Neural cell (in vitro differentiated cells): ENCODE results near the gene RENBP. TPM values are rescaled to one million over a fixed set of nuclear protein-coding genes. Genes with fewer than 3 reads are reported as not detected.

Experiments used
- H2AFZ ChIP-seq: fragments of 200-600, 300-800 bp; sonication (generic), shearing (Covaris generic); 2 replicates; pipeline ENCODE4 v1.6.0; 2014; ENCODE audit warnings: low read depth, mild to moderate bottlenecking, antibody characterized with exemption, low read length, moderate library complexity
- H3F3A ChIP-seq: fragments of 200-600 bp; shearing (Covaris generic); 2 replicates; pipeline ENCODE4 v1.6.1; 2016; ENCODE audit warnings: mild to moderate bottlenecking, moderate library complexity, mixed read lengths, antibody characterized with exemption, low read length; ENCODE audit not compliant: insufficient read depth, poor library complexity, severe bottlenecking
- H3K27ac ChIP-seq: fragments of 200-600, 300-800 bp; sonication (generic), shearing (Covaris generic); 2 replicates; pipeline ENCODE4 v1.5.1; 2014; ENCODE audit warnings: mild to moderate bottlenecking, low read length, moderate library complexity
- H3K27me3 ChIP-seq: fragments of 300-800, 200-600 bp; sonication (generic), shearing (Covaris generic); 2 replicates; pipeline ENCODE4 v1.6.0; 2014; ENCODE audit warnings: mild to moderate bottlenecking, low read depth, low read length, moderate library complexity; ENCODE audit not compliant: insufficient read depth
- H3K36me3 ChIP-seq: fragments of 300-800, 200-600 bp; sonication (generic), shearing (Covaris generic); 2 replicates; pipeline ENCODE4 v1.5.1; 2014; ENCODE audit warnings: mild to moderate bottlenecking, antibody characterized with exemption, low read length, moderate library complexity; ENCODE audit not compliant: insufficient read depth
- H3K4me2 ChIP-seq: fragments of 300-800, 200-600 bp; sonication (generic), shearing (Covaris generic); 2 replicates; pipeline ENCODE4 v1.6.0; 2014; ENCODE audit warnings: mild to moderate bottlenecking, low read length
- H3K4me3 ChIP-seq: fragments of 300-800, 200-600 bp; sonication (generic), shearing (Covaris generic); 2 replicates; pipeline ENCODE4 v1.5.1; 2014; ENCODE audit warnings: mild to moderate bottlenecking, low read length, moderate library complexity
- H3K79me2 ChIP-seq: fragments of 200-600 bp; shearing (Covaris generic); replicated peaks from 2 replicates; pipeline ENCODE4 v1.6.0; 2014; ENCODE audit warnings: mild to moderate bottlenecking, low read length, moderate library complexity; ENCODE audit not compliant: insufficient read depth
- H3K9ac ChIP-seq: fragments of 300-800, 200-600 bp; sonication (generic), shearing (Covaris generic); 2 replicates; pipeline ENCODE4 v1.6.1; 2016; ENCODE audit warnings: mild to moderate bottlenecking, low read length, mixed read lengths
- H3K9me2 ChIP-seq: fragments of 200-600 bp; shearing (Covaris generic); 2 replicates; pipeline ENCODE4 v1.6.1; 2016; ENCODE audit warnings: mild to moderate bottlenecking, low read length, mixed read lengths; ENCODE audit not compliant: insufficient read depth
- H3K9me3 ChIP-seq: fragments of 200-600, 300-800 bp; sonication (generic), shearing (Covaris generic); 2 replicates; pipeline ENCODE4 v1.6.1; 2016; ENCODE audit warnings: mild to moderate bottlenecking, mixed run types, low read length, moderate library complexity, mixed read lengths
- H4K20me1 ChIP-seq: fragments of 200-600 bp; shearing (Covaris generic); 2 replicates; pipeline ENCODE4 v1.6.1; 2016; ENCODE audit warnings: mild to moderate bottlenecking, mixed run types; ENCODE audit not compliant: insufficient read depth
- EP300 ChIP-seq: fragments of 450-650 bp; conservative IDR thresholded peaks from 2 replicates; pipeline ENCODE4 v1.6.1; 2014; ENCODE audit warnings: antibody characterized with exemption, mild to moderate bottlenecking, moderate library complexity; ENCODE audit not compliant: poor library complexity, severe bottlenecking
- EZH2 ChIP-seq: fragments of 200-600, 300-800 bp; shearing (Covaris generic), sonication (generic); IDR thresholded peaks from 2 replicates; pipeline ENCODE4 v1.6.1; 2014; ENCODE audit warnings: antibody characterized with exemption, low read length, borderline replicate concordance, mild to moderate bottlenecking; ENCODE audit not compliant: insufficient read depth, poor library complexity, severe bottlenecking
- MXI1 ChIP-seq: fragments of 450-650 bp; conservative IDR thresholded peaks from 2 replicates; pipeline ENCODE4 v1.6.1; 2014; ENCODE audit warnings: antibody characterized with exemption, mild to moderate bottlenecking; ENCODE audit not compliant: poor library complexity, severe bottlenecking
- POLR2AphosphoS5 ChIP-seq: IDR thresholded peaks from 2 replicates; pipeline ENCODE4 v1.6.1; 2012
- RAD21 ChIP-seq: fragments of 450-650 bp; conservative IDR thresholded peaks from 2 replicates; pipeline ENCODE4 v1.6.1; 2014; ENCODE audit warnings: antibody characterized with exemption, mild to moderate bottlenecking, moderate library complexity
- SMC3 ChIP-seq: fragments of 450-650 bp; conservative IDR thresholded peaks from 2 replicates; pipeline ENCODE4 v1.6.1; 2014; ENCODE audit warnings: antibody characterized with exemption, mild to moderate bottlenecking, moderate library complexity; ENCODE audit not compliant: poor library complexity
- TAF1 ChIP-seq: IDR thresholded peaks from 2 replicates; pipeline ENCODE4 v1.6.1; 2012; ENCODE audit warnings: low read depth
- polyA plus RNA-seq: library from polyadenylated mRNA; depleted of rRNA; stranded (reverse); fragments of >200 nt; gene quantifications from 2 replicates; pipeline ENCODE4 v1.2.3, GENCODE V29; 2014
- TF ChIP-seq, protein P1 (sequence below): IDR thresholded peaks from 2 replicates; pipeline ENCODE4 v1.6.1; 2012; ENCODE audit warnings: borderline replicate concordance
- TF ChIP-seq, protein P2 (sequence below): fragments of 450-650 bp; IDR thresholded peaks from 2 replicates; pipeline ENCODE4 v1.5.1; 2014; ENCODE audit warnings: antibody characterized with exemption, mild to moderate bottlenecking, moderate library complexity; ENCODE audit not compliant: poor library complexity, severe bottlenecking

Gene RENBP
- polyA plus RNA-seq, 1 donor from 2014 or later, result 0.89 TPM

DNA sequence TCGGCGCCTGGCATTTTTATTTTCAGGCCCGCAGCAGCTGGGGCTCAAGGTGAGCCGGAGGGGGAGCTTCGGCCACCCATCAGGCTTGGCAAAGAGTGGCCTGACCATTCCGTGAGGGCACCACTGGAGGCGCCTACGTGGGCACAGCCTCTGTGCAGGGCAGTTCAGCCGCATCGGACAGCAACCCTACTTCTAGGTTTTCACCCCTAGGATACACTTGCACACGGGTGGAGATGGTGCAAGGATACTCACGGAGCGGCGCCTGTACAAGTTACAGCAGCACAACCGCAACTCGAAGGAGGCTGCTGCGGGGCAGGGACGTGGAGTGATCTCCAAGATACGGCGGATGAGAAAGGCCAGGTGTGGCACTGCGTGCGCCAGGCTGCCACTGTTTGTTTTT is 16.3 kb upstream of the RENBP start:
- Histone ChIP-seq H4K20me1 (no peaks in the 10 kb centered on the region), H3K4me2 (no peak overlapping the region), H3K4me3 (no peak overlapping the region), H3K36me3 (no peaks in the 10 kb centered on the region), H3K27me3 (no peaks in the 10 kb centered on the region), H3K27ac (no peak overlapping the region), H3K9me3 (no peaks in the 10 kb centered on the region), H3K9me2 (no peaks in the 10 kb centered on the region), H3F3A (no peaks in the 10 kb centered on the region), H3K9ac (no peak overlapping the region), H2AFZ (no peak overlapping the region), H3K79me2 (peaks cover 9% of the 10 kb centered on the region)
- TF ChIP-seq, protein P1, sequence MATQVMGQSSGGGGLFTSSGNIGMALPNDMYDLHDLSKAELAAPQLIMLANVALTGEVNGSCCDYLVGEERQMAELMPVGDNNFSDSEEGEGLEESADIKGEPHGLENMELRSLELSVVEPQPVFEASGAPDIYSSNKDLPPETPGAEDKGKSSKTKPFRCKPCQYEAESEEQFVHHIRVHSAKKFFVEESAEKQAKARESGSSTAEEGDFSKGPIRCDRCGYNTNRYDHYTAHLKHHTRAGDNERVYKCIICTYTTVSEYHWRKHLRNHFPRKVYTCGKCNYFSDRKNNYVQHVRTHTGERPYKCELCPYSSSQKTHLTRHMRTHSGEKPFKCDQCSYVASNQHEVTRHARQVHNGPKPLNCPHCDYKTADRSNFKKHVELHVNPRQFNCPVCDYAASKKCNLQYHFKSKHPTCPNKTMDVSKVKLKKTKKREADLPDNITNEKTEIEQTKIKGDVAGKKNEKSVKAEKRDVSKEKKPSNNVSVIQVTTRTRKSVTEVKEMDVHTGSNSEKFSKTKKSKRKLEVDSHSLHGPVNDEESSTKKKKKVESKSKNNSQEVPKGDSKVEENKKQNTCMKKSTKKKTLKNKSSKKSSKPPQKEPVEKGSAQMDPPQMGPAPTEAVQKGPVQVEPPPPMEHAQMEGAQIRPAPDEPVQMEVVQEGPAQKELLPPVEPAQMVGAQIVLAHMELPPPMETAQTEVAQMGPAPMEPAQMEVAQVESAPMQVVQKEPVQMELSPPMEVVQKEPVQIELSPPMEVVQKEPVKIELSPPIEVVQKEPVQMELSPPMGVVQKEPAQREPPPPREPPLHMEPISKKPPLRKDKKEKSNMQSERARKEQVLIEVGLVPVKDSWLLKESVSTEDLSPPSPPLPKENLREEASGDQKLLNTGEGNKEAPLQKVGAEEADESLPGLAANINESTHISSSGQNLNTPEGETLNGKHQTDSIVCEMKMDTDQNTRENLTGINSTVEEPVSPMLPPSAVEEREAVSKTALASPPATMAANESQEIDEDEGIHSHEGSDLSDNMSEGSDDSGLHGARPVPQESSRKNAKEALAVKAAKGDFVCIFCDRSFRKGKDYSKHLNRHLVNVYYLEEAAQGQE, result no peak
- TF ChIP-seq POLR2AphosphoS5, result no peak
- TF ChIP-seq EZH2, result no peak
- no peak for TF ChIP-seq TAF1
- TF ChIP-seq, protein P2, sequence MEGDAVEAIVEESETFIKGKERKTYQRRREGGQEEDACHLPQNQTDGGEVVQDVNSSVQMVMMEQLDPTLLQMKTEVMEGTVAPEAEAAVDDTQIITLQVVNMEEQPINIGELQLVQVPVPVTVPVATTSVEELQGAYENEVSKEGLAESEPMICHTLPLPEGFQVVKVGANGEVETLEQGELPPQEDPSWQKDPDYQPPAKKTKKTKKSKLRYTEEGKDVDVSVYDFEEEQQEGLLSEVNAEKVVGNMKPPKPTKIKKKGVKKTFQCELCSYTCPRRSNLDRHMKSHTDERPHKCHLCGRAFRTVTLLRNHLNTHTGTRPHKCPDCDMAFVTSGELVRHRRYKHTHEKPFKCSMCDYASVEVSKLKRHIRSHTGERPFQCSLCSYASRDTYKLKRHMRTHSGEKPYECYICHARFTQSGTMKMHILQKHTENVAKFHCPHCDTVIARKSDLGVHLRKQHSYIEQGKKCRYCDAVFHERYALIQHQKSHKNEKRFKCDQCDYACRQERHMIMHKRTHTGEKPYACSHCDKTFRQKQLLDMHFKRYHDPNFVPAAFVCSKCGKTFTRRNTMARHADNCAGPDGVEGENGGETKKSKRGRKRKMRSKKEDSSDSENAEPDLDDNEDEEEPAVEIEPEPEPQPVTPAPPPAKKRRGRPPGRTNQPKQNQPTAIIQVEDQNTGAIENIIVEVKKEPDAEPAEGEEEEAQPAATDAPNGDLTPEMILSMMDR, result no peak
- TF ChIP-seq RAD21, result no peak
- TF ChIP-seq MXI1, result no peak
- TF ChIP-seq SMC3, result no peak
- TF ChIP-seq EP300, result no peak

DNA sequence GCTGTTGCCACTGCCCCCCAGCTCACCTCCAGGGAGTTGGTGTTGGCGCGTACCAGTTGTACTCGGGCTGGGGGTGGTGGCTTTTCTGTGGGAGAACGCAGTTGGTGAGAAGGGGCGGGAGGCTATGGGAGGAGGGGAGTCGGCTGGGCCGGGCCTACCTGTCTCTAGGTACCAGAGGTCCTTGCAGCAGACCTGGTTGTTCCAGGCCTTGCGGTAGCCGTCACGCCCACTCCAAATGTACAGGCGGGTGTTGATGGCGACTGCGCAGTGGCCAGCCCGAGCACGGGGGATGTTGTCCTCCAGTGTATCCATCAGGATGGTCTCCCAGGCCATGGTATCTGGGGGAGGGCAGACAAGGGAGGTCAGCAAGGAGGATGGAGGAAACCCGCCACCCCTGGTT is 15.6 kb upstream of the RENBP start:
- H3F3A ChIP-seq, result no peaks in the 10 kb centered on the region
- H3K79me2 ChIP-seq, result peaks cover 5% of the 10 kb centered on the region
- no peak overlapping the region for H3K27ac ChIP-seq
- no peak overlapping the region for H3K4me3 ChIP-seq
- no peaks in the 10 kb centered on the region for H3K9me3 ChIP-seq
- H3K4me2 ChIP-seq, result no peak overlapping the region
- no peaks in the 10 kb centered on the region for H3K9me2 ChIP-seq
- H3K36me3 ChIP-seq, result no peaks in the 10 kb centered on the region
- no peak for TF ChIP-seq SMC3
- TF ChIP-seq, protein P2, result no peak
- TF ChIP-seq MXI1, result no peak
- H4K20me1 ChIP-seq, result no peaks in the 10 kb centered on the region
- no peaks in the 10 kb centered on the region for H3K27me3 ChIP-seq
- no peak overlapping the region for H2AFZ ChIP-seq
- no peak overlapping the region for H3K9ac ChIP-seq
